Activated CD4-positive, CD25-positive, alpha-beta regulatory T cell treated with anti-CD3 and anti-CD28 coated beads, Interleukin-2, amount 50 U/mL, for 24 hours (primary cell): Measurements from ENCODE around the gene LMO7.

Experiments
- ATAC-seq, 2 donors: fragments of 150-1000 bp; cut with Tn5 transposase; one replicate each; pipeline ENCODE4 v1.10.0; 2021; ENCODE audit warnings: mild to moderate bottlenecking in 1 of 2, moderate library complexity in 1 of 2

Gene LMO7

DNA sequence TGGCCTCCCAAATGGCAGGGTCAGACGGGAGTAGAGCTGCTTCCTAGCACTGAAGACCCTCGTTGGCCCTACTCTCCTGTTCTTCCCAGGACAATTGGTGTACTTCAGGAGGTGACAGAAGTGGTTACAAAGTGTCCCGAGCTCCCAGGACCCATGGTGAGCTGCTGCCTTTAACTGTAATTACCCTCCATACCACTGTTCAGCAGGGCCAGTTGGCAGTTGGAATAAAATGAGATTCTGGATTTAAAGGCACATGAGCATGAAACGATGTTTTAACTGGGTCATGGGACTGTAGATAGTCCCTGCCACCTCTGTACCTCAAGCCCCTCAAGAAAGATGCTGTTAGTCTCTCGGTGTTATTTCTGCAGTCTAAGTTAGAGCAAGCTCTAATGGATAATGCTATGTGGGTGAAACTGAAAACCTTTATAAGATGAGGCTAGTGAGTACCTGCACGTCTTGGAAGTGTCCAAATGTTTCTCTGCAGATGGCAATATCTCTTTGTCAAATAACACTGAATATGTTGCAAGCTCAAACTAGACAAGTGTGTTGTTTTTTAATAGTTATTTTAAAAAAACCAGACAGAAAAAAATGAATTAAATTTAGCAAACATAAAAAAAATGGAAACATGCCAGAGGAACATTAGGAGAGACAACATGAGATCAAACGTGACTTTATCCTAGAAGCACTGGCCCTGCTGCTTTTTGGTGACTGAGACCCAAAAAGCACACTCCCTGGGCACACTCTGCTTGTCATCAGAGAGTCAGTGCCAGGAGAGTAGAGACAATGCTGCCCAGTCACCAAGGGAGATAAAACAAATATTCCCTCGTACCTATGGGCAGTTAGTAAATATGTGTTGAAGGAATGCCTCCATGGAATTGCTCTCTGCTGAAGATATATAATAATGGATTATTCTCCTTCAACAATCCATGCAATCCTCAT, 266.3 kb downstream of the LMO7 start:
- ATAC-seq = peak in 1 of 2 donors; percentile 25

DNA sequence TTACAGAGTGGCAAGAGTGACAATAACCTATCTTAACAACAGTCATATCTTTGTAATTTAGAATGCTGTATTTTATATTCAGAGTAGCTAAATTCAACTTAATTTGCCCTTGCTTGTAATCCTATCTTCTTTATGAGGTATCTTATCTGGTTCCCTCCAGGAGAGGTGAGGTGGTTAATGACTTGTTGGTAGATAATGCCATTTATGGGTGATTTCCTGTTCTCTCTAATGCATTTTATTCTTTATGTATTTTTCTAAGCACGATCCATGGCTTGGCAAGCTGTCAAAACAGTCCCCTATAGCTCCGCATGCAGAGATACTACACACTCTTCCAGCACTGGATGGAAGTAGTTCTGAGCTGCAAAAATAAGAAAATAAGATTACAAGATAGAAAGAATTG, 267.9 kb downstream of the LMO7 start:
- no peak for ATAC-seq

DNA sequence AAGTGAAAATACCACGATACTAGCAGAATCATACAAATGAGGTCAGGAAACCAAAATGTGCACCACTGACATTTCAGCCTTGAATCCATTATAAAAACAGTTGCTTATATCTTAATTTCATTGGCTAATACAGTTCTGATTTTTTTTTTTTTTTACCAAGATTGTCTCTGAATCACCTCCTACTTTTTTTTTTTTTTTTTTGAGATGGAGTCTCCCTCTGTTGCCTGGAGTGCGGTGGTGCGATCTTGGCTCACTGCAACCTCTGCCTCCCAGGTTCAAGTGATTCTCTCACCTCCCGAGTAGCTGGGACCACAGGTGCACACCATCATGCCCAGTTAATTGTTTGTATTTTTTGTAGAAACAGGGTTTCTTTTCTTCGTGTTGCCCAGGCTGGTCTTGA, 270.2 kb downstream of the LMO7 start:
- ATAC-seq = no peak

DNA sequence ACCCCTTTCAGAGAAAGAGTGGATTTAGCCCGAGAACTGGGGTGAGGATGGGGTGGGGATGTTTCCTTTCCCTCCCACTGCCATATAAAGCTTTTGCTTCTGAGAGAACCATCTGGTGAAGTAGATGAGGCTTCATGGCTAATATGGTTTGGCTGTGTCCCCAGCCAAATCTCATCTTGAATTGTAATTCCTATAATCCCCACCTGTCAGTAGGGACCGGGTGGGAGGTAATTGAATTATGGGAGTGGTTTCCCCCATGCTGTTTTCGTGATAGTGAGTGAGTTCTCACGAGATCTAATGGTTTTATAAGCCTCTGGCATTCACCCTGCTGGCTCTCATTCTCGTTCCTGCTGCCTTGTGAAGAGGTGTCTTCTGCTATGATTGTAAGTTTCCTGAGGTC, 270.9 kb downstream of the LMO7 start:
- ATAC-seq = no peak

DNA sequence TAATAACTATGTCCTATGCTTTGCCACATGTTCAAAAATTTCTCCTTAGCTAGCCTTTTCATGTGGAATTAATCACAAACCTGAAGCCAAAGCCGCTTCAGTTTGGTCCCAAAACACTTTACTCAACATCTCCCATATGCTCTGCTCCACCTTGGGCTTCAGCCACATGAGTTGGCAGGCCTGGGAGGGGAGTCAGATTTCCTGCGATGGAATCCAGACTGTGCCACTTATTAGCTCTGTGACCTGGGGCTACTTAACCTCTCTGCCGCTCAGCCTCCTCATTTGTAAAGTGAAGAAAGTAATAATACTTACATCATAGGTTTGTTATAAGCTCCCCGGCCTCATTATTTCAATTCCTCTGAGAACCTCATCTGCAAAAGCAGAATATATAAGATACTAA, 272.0 kb downstream of the LMO7 start:
- no peak for ATAC-seq
